Measurements from ENCODE around the gene FAM8A1. TPM values are rescaled to one million over a fixed set of nuclear protein-coding genes. Genes with fewer than 3 reads are reported as not detected.

Gene FAM8A1
- total RNA-seq, 1 experiment from 2014 or later = 9.0 TPM

DNA sequence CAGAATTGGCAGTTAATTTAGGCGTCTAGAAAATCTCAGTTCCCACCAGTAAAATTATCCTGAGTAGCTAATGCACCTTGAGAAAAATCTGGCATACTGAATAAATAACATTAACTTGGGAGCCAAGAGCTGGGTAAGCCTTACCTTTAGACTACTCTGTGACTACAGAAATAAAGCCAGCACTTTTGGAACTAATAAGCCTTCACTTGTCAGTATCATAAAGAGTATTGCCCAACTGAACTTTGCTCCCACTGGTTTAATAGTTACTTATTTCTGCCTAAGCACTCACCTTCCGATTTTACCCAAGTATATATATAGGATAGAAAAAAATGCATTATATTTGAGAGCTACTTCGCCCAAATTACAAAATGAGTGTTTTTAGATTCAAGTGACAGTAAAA is 10.7 kb downstream of the FAM8A1 start:
- ATAC-seq (no peak), DNase-seq (no peak)
- POLR2A ChIA-PET (ENCODE audit: unreplicated experiment) = interaction anchor here (0.5 kb wide), 1 partner anchor 10 kb away, joined by 6 read pairs; no protein-coding TSS in a partner anchor
- Histone ChIP-seq H3K9me3 (ENCODE audit: low read length) (no peaks in the 10 kb centered on the region), H3K79me2 (ENCODE audit: low read length) (no peaks in the 10 kb centered on the region), H3K27ac (ENCODE audit: low read length) (no peak overlapping the region), H3K4me3 (ENCODE audit: low read length) (no peak overlapping the region), H3K4me1 (ENCODE audit: insufficient read depth, low read length) (no peaks in the 10 kb centered on the region), H3K27me3 (ENCODE audit: low read length) (no peaks in the 10 kb centered on the region), H2AFZ (ENCODE audit: low read length) (no peak overlapping the region), H3K9me2 (replicated peaks; ENCODE audit: low read length) (no peaks in the 10 kb centered on the region), H4K20me1 (ENCODE audit: low read length) (0 out of 2 replicates have a peak, but pooled peaks cover 4% of the 10 kb centered on the region), H3F3A (ENCODE audit: low read length, unreplicated experiment) (no peaks in the 10 kb centered on the region), H3K4me2 (ENCODE audit: low read length) (no peak overlapping the region), H3K36me3 (ENCODE audit: low read depth, low read length) (peaks cover 13% of the 10 kb centered on the region; the same call in 1 of the 2 replicates), H3K9ac (ENCODE audit: low read length) (no peak overlapping the region)
- CTCF ChIA-PET = no interaction called here
- no TSS peak for BruUV-seq (replicated peaks)
- TF ChIP-seq EZH2phosphoT487 (IDR thresholded peaks at IDR 0.05; ENCODE audit: borderline replicate concordance, low read length) (no peak), EZH2 (IDR thresholded peaks at IDR 0.05; ENCODE audit: low read length, unreplicated experiment) (no peak)
- TF ChIP-seq, protein P1, sequence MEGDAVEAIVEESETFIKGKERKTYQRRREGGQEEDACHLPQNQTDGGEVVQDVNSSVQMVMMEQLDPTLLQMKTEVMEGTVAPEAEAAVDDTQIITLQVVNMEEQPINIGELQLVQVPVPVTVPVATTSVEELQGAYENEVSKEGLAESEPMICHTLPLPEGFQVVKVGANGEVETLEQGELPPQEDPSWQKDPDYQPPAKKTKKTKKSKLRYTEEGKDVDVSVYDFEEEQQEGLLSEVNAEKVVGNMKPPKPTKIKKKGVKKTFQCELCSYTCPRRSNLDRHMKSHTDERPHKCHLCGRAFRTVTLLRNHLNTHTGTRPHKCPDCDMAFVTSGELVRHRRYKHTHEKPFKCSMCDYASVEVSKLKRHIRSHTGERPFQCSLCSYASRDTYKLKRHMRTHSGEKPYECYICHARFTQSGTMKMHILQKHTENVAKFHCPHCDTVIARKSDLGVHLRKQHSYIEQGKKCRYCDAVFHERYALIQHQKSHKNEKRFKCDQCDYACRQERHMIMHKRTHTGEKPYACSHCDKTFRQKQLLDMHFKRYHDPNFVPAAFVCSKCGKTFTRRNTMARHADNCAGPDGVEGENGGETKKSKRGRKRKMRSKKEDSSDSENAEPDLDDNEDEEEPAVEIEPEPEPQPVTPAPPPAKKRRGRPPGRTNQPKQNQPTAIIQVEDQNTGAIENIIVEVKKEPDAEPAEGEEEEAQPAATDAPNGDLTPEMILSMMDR (conservative IDR thresholded peaks at IDR 0.05; ENCODE audit: low read depth, low read length) = no peak
- intact Hi-C loops (cut with micrococcal nuclease) = no loop called here

DNA sequence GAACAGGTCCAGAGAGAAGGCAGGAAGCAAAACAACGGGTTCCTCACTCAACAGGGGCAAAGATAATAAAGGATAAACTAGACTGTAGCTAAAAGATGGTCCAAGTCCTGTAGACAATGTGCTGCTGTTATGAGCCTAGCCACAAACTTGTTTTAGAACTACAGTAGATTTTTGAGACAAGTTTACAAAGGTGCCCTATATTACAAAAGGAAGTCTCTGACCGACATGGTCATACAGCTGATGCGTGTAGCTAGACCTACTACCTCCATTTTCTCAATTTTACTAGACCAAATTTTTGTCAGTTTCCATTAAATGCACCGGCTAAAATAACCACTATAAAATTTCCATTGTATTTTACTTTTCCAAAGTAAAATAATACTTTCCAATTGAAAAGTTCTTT is 11.9 kb downstream of the FAM8A1 start:
- no peaks in the 10 kb centered on the region for H3K27me3 ChIP-seq (ENCODE audit: low read length)
- H3K9me2 ChIP-seq (replicated peaks; ENCODE audit: low read length) = no peaks in the 10 kb centered on the region
- intact Hi-C loops (cut with micrococcal nuclease) = no loop called here
- H3K79me2 ChIP-seq (ENCODE audit: low read length) = no peaks in the 10 kb centered on the region
- H3K9me3 ChIP-seq (ENCODE audit: low read length) = no peaks in the 10 kb centered on the region
- DNase-seq (no peak), ATAC-seq (no peak)
- no peaks in the 10 kb centered on the region for H3F3A ChIP-seq (ENCODE audit: low read length, unreplicated experiment)
- ChIA-PET CTCF (no interaction called here), POLR2A (ENCODE audit: unreplicated experiment) (no interaction called here)
- H3K4me2 ChIP-seq (ENCODE audit: low read length) = no peak overlapping the region
- TF ChIP-seq EZH2phosphoT487 (IDR thresholded peaks at IDR 0.05; ENCODE audit: borderline replicate concordance, low read length) = no peak
- TF ChIP-seq EZH2 (IDR thresholded peaks at IDR 0.05; ENCODE audit: low read length, unreplicated experiment) = no peak
- TF ChIP-seq, protein P1 (conservative IDR thresholded peaks at IDR 0.05; ENCODE audit: low read depth, low read length) = no peak
- H3K27ac ChIP-seq (ENCODE audit: low read length) = no peak overlapping the region
- no TSS peak for BruUV-seq (replicated peaks)
- no peak overlapping the region for H3K4me3 ChIP-seq (ENCODE audit: low read length)
- H3K36me3 ChIP-seq (ENCODE audit: low read depth, low read length) = peaks cover 19% of the 10 kb centered on the region
- 0 out of 2 replicates have a peak, but pooled peaks cover 4% of the 10 kb centered on the region for H4K20me1 ChIP-seq (ENCODE audit: low read length)
- H3K9ac ChIP-seq (ENCODE audit: low read length) = no peak overlapping the region
- H3K4me1 ChIP-seq (ENCODE audit: insufficient read depth, low read length) = no peaks in the 10 kb centered on the region
- no peak overlapping the region for H2AFZ ChIP-seq (ENCODE audit: low read length)

DNA sequence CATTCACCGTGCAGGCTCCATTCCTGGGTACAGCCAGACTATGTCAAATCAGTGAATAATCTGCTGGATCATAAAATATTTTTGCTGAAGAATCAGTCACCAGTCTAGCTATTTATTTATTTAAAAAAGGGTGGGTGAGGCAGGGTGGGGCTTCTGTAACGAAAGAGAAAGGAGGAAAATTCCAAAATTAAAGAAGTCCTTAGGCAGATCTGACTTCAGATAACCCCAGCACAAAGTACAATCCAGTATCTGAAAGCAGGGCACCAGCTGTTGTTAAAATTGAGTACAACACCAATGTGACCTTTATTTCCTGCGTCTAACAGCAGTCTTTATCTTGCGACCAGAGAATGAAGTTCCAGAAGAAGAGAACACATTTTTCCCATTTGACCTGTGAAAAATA is 15.7 kb downstream of the FAM8A1 start:
- Histone ChIP-seq H3K36me3 (ENCODE audit: low read depth, low read length) (peaks cover 35% of the 10 kb centered on the region), H3K9me2 (replicated peaks; ENCODE audit: low read length) (no peaks in the 10 kb centered on the region), H3K4me1 (ENCODE audit: insufficient read depth, low read length) (no peaks in the 10 kb centered on the region), H4K20me1 (ENCODE audit: low read length) (0 out of 2 replicates have a peak, but pooled peaks cover 4% of the 10 kb centered on the region), H3K27me3 (ENCODE audit: low read length) (no peaks in the 10 kb centered on the region), H3K79me2 (ENCODE audit: low read length) (peaks cover 14% of the 10 kb centered on the region), H3K27ac (ENCODE audit: low read length) (no peak overlapping the region), H2AFZ (ENCODE audit: low read length) (no peak overlapping the region), H3F3A (ENCODE audit: low read length, unreplicated experiment) (no peaks in the 10 kb centered on the region), H3K9ac (ENCODE audit: low read length) (no peak overlapping the region), H3K4me3 (ENCODE audit: low read length) (no peak overlapping the region), H3K4me2 (ENCODE audit: low read length) (no peak overlapping the region), H3K9me3 (ENCODE audit: low read length) (no peaks in the 10 kb centered on the region)
- CTCF ChIA-PET = no interaction called here
- POLR2A ChIA-PET (ENCODE audit: unreplicated experiment) = no interaction called here
- TF ChIP-seq EZH2 (IDR thresholded peaks at IDR 0.05; ENCODE audit: low read length, unreplicated experiment) (no peak), EZH2phosphoT487 (IDR thresholded peaks at IDR 0.05; ENCODE audit: borderline replicate concordance, low read length) (no peak)
- TF ChIP-seq, protein P1 (conservative IDR thresholded peaks at IDR 0.05; ENCODE audit: low read depth, low read length) = no peak
- ATAC-seq (no peak), DNase-seq (no peak)
- intact Hi-C loops (cut with micrococcal nuclease) = no loop called here
- no TSS peak for BruUV-seq (replicated peaks)

Measured in PC-3 (cell line).